ENCODE data around the gene ADAM22. TPM values are rescaled to one million over a fixed set of nuclear protein-coding genes. Genes with fewer than 3 reads are reported as not detected.

Gene ADAM22
- total RNA-seq, 1 experiment from 2014 or later, result 14.0 TPM

GRCh38 chr7:88176190-88176589, 242.1 kb downstream of the ADAM22 start:
- CTCF ChIA-PET, result no interaction called here
- H3K9me3 ChIP-seq (ENCODE audit: insufficient read depth, low read depth), result no peaks in the 10 kb centered on the region; the same call in 1 of the 2 replicates
- no peaks in the 10 kb centered on the region for H3K36me3 ChIP-seq (ENCODE audit: low read depth)
- POLR2A ChIA-PET (ENCODE audit: unreplicated experiment), result no interaction called here
- no peak overlapping the region for H3K27ac ChIP-seq
- H3K4me2 ChIP-seq, result no peak overlapping the region
- H3K9me2 ChIP-seq (ENCODE audit: insufficient read depth), result no peaks in the 10 kb centered on the region
- H4K20me1 ChIP-seq (ENCODE audit: insufficient read depth), result no peaks in the 10 kb centered on the region
- no TSS peak for BruUV-seq (replicated peaks)
- no peaks in the 10 kb centered on the region for H3K4me1 ChIP-seq (replicated peaks; ENCODE audit: insufficient read depth)
- H3K27me3 ChIP-seq (ENCODE audit: insufficient read depth, low read depth), result no peaks in the 10 kb centered on the region
- H3K79me2 ChIP-seq (ENCODE audit: low read depth), result no peaks in the 10 kb centered on the region
- no peak for DNase-seq
- H3F3A ChIP-seq (ENCODE audit: insufficient read depth, low read depth), result no peaks in the 10 kb centered on the region
- no peak overlapping the region for H2AFZ ChIP-seq
- intact Hi-C loops (cut with micrococcal nuclease; ENCODE audit: unreplicated experiment), result no loop called here
- TF ChIP-seq EZH2 (IDR thresholded peaks at IDR 0.05; ENCODE audit: low read depth) (no peak), CTCF (conservative IDR thresholded peaks at IDR 0.05) (no peak)
- no peak overlapping the region for H3K4me3 ChIP-seq

GRCh38 chr7:88183051-88183450, 249.0 kb downstream of the ADAM22 start:
- TF ChIP-seq EZH2 (IDR thresholded peaks at IDR 0.05; ENCODE audit: low read depth) (no peak), CTCF (conservative IDR thresholded peaks at IDR 0.05) (no peak)
- H3K27ac ChIP-seq, result peak overlapping the region; percentile 28
- ChIA-PET POLR2A (ENCODE audit: unreplicated experiment) (interaction anchor here (0.7 kb wide), 1 partner anchor 32 kb away, joined by 4 read pairs; no protein-coding TSS in a partner anchor), CTCF (no interaction called here)
- peaks cover 23% of the 10 kb centered on the region for H3K4me1 ChIP-seq (replicated peaks; ENCODE audit: insufficient read depth)
- no peaks in the 10 kb centered on the region for H3K79me2 ChIP-seq (ENCODE audit: low read depth)
- H3K27me3 ChIP-seq (ENCODE audit: insufficient read depth, low read depth), result no peaks in the 10 kb centered on the region
- H4K20me1 ChIP-seq (ENCODE audit: insufficient read depth), result no peaks in the 10 kb centered on the region
- no TSS peak for BruUV-seq (replicated peaks)
- H2AFZ ChIP-seq, result no peak overlapping the region
- no peaks in the 10 kb centered on the region for H3K36me3 ChIP-seq (ENCODE audit: low read depth)
- H3K4me2 ChIP-seq, result peak overlapping the region; percentile 8; the same call in 1 of the 2 replicates
- H3K9me3 ChIP-seq (ENCODE audit: insufficient read depth, low read depth), result no peaks in the 10 kb centered on the region; the same call in 1 of the 2 replicates
- peaks cover 4% of the 10 kb centered on the region for H3F3A ChIP-seq (ENCODE audit: insufficient read depth, low read depth)
- DNase-seq, result peak in 1 of 2 experiments; percentile 85
- no peaks in the 10 kb centered on the region for H3K9me2 ChIP-seq (ENCODE audit: insufficient read depth)
- H3K4me3 ChIP-seq, result no peak overlapping the region
- intact Hi-C loops (cut with micrococcal nuclease; ENCODE audit: unreplicated experiment), result loop anchor here (5.0 kb wide), 1 partner anchor 44 kb away; no protein-coding TSS in a partner anchor

GRCh38 chr7:88184848-88185304, 250.8 kb downstream of the ADAM22 start:
- BruUV-seq (replicated peaks), result no TSS peak
- peaks cover 4% of the 10 kb centered on the region for H3F3A ChIP-seq (ENCODE audit: insufficient read depth, low read depth)
- H3K9me2 ChIP-seq (ENCODE audit: insufficient read depth), result no peaks in the 10 kb centered on the region
- 0 out of 2 replicates have a peak overlapping the region, but pooled peaks have one; percentile 9 for H3K4me2 ChIP-seq
- POLR2A ChIA-PET (ENCODE audit: unreplicated experiment), result interaction anchor here (0.7 kb wide), 1 partner anchor 59 kb away, joined by 7 read pairs; no protein-coding TSS in a partner anchor
- H4K20me1 ChIP-seq (ENCODE audit: insufficient read depth), result no peaks in the 10 kb centered on the region
- H3K4me1 ChIP-seq (replicated peaks; ENCODE audit: insufficient read depth), result peaks cover 23% of the 10 kb centered on the region
- H3K79me2 ChIP-seq (ENCODE audit: low read depth), result no peaks in the 10 kb centered on the region
- peak; percentile 46 to 61 for DNase-seq
- CTCF ChIA-PET, result no interaction called here
- 0 out of 2 replicates have a peak overlapping the region, but pooled peaks have one; percentile 40 for H3K27ac ChIP-seq
- intact Hi-C loops (cut with micrococcal nuclease; ENCODE audit: unreplicated experiment), result loop anchor here (5.0 kb wide), 1 partner anchor 42 kb away; no protein-coding TSS in a partner anchor
- no peak overlapping the region; the same call in 1 of the 2 replicates for H2AFZ ChIP-seq
- H3K4me3 ChIP-seq, result no peak overlapping the region; the same call in 1 of the 2 replicates
- no peaks in the 10 kb centered on the region for H3K9me3 ChIP-seq (ENCODE audit: insufficient read depth, low read depth)
- TF ChIP-seq CTCF (conservative IDR thresholded peaks at IDR 0.05) (no peak), EZH2 (IDR thresholded peaks at IDR 0.05; ENCODE audit: low read depth) (no peak)
- H3K36me3 ChIP-seq (ENCODE audit: low read depth), result no peaks in the 10 kb centered on the region
- H3K27me3 ChIP-seq (ENCODE audit: insufficient read depth, low read depth), result no peaks in the 10 kb centered on the region
